HG03342 (cell line): ENCODE measurements around the gene AP4M1.
A peak's percentile ranks its signal among the peaks of the same experiment; 100 is the strongest.

ENCODE experiments used
- ATAC-seq: cut with Tn5 transposase; IDR thresholded peaks from one replicate; pipeline ENCODE4 v1.9.1; 2021; ENCODE audit warnings: mild to moderate bottlenecking, moderate library complexity; ENCODE audit not compliant: unreplicated experiment

Gene AP4M1

DNA sequence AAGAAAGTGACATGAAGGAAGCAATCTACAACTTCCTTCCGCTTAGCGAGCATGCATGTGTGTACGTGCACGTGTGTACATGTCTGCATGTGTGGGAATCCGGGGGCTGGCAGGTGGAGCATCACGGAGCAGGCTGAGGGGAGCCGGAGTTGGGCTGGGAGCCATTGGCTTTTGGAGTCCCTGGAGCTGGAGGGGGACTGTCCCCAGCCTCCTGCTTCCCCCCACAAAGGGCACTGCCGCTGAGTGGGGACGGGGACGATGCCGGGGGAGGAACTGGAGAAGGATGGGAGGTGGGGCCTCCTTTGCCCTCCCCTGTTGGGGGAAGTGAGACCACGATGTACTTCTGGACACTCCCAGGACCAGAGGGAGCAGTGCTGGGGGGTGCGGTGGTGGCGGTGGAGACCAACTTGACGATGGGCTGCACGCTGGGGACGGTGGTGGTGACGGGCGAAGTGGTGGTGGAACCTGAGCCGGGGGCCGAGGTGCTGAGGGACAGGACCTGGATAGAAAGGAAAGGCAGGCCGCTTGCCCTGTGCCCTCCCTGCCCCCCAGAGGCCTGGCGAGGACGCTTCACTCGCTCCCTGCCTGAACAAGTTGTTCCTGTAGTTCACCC is 5.8 kb downstream of the AP4M1 start:
- no peak for ATAC-seq

DNA sequence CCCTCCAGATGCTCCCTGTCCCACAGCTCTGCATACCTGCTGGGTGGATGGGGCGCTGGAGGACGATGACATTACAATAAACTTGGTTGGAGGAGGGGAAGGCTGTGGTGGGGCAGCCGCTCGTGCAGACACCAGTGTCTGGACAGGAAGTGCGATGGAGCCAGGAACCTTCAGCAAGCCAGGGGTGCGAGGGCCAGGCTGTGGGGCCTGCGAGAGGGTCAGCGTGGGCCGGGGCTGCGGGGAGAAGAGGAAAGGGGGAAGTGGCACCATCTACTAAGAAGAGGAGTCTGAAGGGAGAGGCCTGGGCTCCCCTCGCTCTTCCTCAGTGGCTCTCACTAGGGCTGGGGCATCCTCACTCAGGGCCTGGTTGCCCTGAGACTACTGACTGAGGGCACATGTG is 6.4 kb downstream of the AP4M1 start:
- ATAC-seq, result no peak

DNA sequence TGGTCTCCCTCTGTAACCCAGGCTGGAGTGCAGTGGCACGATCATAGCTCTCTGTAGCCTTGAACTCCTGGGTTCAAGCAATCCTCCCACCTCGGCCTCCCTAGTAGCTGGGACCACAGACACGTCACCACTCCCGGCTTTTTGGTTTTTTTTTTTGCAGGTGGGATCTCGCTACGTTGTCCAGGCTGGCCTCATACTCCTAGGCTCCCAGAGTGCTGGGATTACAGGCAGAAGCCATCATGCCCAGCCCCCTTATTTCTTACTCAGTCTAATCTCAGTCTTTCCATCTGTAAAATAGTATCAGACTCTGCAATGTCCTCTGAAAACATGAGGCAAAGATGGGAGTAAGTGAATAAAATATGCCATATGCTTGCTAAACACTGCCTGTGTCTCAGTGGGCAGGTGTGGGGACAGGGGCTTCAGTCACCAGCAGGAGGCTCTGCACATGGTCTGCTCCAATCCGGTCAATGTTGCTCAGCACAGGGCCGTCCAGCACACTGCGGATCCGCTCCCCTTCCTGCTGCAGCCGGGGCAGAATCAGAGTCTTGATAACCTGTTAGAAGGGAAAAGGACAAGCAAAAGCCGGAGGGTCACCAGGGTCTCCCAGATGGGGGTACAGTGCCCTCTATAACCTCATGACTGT is 8.2 kb downstream of the AP4M1 start:
- no peak for ATAC-seq

DNA sequence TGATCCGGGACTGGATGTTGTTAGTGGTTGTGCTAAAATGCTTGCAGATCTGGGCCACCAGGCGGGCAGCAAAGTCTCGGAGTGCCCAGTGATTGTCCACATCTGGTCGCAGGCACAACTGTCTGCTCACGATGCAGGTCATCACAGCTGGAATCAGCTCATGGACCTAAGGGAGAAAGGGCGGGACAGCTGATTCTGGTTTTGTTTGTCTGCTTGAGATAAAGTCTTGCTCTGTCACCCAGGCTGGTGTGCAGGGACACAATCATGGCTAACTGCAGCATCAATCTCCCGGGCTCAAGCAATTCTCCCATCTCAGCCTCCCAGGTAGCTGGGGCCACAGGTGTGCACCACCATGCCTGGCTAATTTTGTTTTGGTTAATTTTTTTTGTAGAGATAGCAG is 9.7 kb downstream of the AP4M1 start:
- no peak for ATAC-seq

DNA sequence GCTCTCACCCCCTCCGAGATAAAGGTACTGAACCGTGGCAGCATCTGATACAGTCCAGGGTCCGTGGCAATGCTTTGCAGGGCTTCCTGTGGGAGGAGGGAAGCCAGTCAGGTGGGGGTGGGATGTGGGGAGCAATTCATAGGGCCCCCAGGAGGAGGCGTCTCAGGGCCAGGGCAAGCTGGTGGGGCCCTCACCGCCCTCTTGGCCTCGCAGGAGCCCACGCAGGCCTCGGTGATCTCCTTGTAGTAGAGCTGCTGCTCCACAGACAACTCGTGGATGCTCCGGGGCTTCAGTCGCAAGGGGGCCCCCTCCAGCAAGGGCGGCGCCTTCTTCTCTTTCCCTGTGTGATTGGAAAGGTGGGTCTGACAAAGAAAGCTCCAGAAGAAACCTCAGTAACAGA is 10.5 kb downstream of the AP4M1 start:
- no peak for ATAC-seq

DNA sequence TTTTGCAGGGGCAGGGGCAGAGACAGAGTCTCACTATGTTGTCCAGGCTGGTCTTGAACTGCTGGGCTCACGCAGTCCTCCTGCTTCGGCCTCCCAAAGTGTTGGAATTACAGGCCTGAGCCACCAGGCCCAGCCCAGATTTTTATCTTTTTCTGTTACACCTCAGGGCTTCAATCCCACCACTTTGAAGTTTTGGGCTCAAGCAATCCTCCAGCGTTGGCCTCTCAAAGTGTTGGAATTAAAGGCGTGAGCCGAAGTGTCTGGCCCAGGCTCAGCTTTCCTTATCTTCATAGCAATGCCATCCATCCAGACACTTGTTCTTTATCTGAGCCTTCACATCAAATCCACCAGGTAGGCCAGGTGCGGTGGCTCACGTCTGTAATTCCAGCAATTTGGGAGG is 13.6 kb downstream of the AP4M1 start:
- ATAC-seq, result no peak

DNA sequence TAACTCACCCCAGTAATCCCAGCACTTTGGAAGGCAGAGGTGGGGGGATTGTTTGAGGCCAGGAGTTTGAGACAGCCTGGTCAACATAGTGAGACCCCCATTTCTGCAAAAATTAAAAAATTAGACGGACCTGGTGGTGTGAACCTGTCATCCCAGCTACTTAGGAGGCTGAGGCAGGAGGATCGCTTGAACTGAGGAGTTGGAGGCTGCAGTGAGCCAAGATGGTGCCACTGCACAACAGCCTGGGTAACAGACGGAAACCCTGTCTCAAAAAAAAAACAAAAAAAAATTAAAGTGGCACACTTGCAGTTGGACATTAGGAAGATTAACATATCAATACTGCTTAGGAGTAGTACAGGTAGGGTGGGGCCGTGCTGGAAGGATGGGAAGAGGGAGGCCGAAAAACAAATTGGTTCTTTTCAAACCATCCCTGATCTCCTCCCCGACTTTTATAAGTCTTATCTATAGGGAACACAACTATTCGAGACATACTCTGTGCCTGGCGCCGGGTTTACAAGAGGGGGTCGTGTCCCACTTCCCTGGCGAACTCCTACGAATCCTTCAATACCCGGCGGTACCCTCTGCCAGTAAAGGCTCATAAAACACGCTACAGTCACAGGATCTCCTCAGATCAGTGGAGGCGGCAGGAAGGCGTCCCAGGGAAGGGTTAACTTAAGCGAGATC is 17.1 kb downstream of the AP4M1 start:
- ATAC-seq, result no peak

DNA sequence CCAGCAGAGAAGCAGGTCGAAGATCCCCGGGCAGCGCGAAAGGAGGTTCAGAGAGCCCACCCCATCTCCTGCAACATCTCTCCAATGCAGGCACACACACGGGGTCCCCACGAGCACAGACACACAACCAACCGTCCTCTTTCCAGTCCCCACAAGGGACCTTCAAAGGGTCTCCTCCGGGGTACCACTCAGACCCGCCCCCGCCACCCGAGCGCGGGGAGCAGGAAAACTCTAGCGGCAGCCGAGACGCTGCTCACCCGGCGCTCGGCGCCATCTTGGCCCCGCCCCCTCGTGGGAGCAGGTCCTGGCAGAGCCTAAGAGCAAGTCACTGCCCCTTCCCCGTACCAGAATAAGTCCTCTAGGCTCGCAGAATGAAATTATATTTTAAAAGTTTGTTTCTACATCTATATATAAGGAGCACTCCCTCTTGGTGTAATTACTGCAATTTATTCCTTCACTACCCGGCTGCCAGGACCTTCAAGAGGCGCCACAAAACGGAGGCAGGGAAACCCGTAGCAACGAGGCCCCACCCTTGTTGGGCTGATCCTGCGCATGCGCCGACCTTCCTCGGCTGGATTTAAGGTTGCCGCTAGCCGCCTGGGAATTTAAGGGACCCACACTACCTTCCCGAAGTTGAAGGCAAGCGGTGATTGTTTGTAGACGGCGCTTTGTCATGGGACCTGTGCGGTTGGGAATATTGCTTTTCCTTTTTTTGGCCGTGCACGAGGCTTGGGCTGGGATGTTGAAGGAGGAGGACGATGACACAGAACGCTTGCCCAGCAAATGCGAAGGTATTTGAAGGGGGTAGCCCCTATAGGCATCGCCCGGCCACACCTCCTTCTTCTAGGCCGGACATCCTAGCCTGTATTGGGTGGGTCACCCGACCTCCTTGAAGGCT is 17.9 kb downstream of the AP4M1 start, which contains the start of the genes CNPY4 and TAF6:
CNPY4 (plus strand) TSS at position 563 of the 898 bp plus-strand sequence; CDS start at position 674, 111 bp downstream.
TAF6 (minus strand) TSS at position 287 of the 898 bp plus-strand sequence. CDS start 5,149 bp downstream, outside the sequence.
- ATAC-seq, result peak; percentile 60

DNA sequence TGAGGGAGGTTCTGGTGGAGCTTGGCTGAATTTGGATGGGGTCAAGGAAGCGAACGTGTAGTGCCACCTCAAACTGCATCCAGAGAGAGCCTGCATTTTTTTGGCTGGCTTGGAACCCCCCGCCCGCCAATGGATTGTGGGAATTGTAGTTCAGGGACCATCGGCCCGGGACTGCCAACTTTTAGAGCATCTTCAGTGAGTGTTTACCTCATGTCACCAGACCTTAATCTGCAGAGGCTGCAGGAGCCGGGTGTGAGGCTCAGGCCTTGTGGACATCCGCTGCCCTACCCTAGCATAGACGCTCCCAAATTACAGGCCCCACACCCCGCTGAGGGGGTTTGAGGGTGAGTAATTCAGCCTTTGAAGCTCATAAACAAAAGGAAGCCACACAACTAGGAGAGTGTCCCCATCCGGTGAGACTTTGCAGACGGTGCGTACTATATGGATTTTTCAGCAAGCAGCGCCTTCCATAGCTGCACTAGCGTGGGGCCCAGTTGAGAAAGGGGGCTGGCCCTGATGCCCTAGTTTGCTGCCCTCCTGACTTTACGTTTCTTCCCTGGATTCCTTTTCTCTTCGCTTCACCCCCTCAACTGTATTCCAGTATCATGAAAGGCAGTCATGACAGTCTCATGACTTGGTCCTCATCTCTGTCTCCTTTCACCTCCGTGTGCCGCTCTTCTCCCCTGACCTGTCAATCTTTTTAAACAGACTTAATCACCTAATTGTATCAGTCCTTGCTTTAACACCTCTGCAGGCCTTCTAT is 18.7 kb downstream of the AP4M1 start:
- ATAC-seq, result peak; percentile 38

DNA sequence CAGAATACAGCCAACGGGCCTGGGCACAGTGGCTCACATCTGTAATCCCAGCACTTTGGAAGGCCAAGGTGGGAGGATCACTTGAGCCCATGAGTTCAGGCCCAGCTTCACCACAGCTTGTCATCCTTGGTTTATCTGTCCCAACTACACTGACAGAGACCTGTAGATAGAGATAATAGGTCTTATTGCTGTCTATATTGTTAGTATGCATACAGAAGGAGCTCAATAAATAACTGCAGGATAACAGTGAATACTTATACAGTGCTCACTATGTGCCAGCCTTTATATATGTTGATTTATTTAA is 19.2 kb downstream of the AP4M1 start:
- no peak for ATAC-seq

DNA sequence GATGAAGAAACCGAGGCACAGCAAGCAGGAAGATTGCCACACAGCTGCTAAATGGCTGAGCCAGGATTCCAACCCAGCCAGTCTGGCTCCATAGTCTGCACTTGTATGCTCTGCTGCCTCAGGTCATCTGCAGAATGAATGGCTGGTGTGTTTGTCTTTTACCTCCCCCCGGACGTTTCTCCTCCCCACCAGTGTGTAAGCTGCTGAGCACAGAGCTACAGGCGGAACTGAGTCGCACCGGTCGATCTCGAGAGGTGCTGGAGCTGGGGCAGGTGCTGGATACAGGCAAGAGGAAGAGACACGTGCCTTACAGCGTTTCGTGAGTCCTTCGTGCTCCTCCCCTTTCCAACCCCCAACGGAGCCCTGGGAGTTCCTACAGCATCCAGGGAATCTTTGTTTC is 20.6 kb downstream of the AP4M1 start:
- no peak for ATAC-seq

DNA sequence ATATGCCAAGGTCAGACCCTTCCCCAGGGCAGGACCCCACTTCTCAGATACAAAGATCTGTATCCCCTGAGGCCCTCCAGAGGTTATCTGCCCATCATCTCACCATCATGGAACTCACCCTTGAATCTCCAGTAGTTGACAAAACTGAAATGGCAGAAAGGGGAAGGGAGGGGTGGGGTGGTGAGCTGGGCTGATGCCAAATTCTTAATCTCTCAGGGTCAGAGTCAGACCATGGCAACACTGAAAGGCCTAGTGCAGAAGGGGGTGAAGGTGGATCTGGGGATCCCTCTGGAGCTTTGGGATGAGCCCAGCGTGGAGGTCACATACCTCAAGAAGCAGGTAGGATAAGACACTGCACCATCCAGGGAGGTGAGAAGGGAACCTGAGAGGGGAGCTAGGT is 21.1 kb downstream of the AP4M1 start:
- ATAC-seq, result no peak

DNA sequence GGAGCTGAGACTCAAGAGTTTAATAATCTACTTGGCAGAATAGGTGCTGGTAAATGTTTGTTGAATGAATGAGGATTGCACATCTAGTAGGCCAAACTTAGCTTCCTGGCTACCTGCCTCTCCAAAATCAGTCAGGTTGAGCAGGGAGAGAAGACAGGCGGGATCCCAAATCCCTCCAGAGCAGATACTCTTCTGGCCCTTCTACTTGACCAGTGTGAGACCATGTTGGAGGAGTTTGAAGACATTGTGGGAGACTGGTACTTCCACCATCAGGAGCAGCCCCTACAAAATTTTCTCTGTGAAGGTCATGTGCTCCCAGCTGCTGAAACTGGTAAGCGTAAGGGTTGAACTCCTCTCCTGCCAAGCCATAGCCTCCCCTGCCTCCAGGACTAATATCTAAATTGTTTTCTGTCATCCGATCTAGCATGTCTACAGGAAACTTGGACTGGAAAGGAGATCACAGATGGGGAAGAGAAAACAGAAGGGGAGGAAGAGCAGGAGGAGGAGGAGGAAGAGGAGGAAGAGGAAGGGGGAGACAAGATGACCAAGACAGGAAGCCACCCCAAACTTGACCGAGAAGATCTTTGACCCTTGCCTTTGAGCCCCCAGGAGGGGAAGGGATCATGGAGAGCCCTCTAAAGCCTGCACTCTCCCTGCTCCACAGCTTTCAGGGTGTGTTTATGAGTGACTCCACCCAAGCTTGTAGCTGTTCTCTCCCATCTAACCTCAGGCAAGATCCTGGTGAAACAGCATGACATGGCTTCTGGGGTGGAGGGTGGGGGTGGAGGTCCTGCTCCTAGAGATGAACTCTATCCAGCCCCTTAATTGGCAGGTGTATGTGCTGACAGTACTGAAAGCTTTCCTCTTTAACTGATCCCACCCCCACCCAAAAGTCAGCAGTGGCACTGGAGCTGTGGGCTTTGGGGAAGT is 23.1 kb downstream of the AP4M1 start:
- no peak for ATAC-seq

DNA sequence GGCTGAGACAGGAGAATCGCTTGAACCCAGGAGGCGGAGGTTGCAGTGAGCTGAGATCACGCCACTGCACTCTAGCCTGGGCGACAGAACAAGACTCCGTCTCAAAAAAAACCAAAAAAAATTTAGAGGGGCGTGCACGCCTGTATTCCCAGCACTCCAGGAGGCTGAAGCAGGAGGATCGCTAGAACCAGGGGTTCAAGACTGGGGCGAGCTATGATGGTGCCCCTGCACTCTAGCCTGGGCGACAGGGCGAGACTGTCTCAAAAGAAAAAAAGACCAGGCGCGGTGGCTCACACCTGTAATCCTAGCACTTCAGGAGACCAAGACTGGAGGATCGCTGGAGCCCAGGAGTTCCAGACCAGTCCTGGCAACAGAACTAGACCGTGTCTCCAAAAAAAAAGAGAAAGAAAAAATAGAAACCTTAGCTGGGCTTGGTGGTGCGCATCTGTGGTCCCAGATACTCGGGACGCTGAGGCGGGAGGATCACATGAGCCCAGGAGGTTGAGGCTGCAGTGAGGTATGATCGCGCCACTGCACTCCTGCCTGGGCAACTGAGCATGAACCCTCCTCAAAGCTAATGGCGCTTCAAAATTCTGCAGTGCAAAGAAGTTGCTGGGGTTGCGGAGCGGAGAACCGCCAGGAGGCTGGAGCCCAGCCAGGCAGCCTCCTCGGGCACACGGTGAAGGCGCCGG is 24.9 kb downstream of the AP4M1 start:
- no peak for ATAC-seq

DNA sequence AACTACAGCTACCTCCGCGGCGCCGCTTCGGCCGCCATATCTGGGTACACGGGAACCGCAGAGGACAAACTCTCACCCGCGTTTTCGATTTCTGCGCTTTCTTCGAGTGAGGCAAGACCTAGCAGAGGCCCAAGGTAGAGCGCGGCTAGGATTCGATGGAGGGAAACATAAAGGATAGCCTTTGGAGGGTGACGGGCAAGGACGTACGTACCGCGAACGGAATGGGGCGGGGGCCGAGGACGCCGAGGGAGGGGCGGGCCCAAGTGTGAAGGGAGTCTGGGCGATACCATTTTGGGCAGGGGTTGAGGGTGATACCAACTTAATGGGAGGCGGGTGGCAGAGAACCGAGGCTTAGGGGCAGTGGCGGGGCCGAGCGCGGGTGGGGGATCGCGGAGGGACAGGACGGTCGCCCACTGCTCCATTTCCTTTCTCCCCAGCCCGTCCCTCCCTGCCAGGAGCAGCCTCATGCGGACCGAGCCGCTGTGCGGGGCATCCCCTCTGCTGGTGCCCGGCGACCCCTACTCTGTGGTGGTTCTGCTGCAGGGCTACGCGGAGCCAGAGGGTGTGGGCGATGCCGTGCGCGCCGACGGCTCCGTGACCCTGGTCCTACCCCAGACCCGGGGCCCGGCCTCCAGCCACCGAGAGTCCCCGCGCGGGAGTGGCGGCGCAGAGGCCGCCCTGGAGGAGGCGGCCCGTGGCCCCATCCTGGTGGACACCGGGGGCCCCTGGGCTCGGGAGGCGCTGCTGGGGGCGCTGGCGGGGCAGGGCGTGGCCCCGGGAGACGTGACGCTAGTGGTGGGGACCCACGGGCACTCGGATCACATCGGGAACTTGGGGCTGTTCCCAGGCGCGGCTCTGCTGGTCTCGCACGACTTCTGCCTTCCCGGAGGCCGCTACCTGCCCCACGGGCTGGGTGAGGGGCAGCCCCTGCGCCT is 25.8 kb downstream of the AP4M1 start, which contains the start of gene MBLAC1:
MBLAC1 (plus strand) TSS at position 37 of the 935 bp plus-strand sequence; CDS start at position 466, 429 bp downstream.
- ATAC-seq, result peak; percentile 50

DNA sequence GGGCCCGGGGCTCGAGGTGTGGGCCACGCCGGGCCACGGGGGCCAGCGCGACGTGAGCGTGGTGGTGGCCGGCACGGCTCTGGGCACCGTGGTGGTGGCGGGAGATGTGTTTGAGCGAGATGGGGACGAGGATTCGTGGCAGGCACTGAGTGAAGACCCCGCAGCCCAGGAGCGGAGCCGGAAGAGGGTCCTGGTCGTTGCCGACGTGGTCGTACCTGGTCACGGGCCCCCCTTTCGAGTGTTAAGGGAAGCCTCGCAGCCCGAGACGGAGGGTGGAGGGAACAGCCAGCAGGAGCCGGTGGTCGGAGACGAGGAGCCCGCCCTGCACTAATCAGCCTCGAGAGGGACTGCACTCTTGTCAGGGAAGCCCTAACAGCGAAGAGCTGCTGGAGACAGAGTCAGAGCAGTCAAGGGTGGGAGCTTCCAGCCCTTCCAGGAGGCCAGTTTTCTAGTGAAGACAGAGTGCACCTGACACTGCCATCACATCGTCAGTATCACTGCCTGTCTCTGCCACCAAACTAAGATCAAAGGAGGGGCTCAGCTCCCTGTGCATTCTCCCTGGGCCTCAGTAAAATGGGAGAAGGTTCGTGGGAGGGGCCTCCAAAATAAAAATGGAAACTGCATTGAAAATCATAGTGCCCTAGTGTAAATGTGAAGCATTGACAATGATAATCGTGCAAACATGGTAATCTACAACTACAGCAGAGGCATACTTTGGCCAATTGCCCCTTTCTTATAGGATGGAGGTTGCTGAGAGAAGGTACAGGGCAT is 26.6 kb downstream of the AP4M1 start:
- no peak for ATAC-seq

DNA sequence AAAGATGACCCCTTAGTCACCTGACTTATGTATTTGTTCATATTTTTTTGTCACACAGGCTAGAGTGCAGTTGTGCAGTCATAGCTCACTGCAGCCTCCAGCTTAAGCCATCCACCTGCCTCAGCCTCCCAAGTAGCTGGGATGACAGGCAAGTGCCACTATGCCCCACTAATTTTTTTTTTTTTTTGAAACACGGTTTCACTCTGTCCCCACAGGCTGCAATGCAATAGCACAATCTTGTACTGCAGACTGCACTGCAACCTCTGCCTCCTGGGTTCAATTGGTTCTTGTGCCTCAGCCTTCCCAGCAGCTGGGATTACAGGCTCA is 27.2 kb downstream of the AP4M1 start:
- ATAC-seq, result no peak
